IPS DF 6.9 (cell line): ENCODE measurements around the gene MAGEH1.
"Not testable (repeated sequence)": the region's sequence is repeated elsewhere in the genome, so short reads cannot be mapped to it uniquely, and the experiment has no call there.

ENCODE experiments used
- DNase-seq: peaks from one replicate; pipeline ENCODE4 v3.0.0-alpha.2; 2013; ENCODE audit warnings: low read depth, low spot score
- H3K27ac ChIP-seq: one replicate; pipeline ENCODE4 v1.5.1; 2013; ENCODE audit warnings: low read length, control low read depth
- H3K27me3 ChIP-seq: 2 replicates; pipeline ENCODE4 v1.6.1; 2013; ENCODE audit warnings: mild to moderate bottlenecking, low read length; ENCODE audit not compliant: control insufficient read depth, insufficient read depth
- H3K36me3 ChIP-seq: 2 replicates; pipeline ENCODE4 v1.6.1; 2013; ENCODE audit warnings: low read length; ENCODE audit not compliant: control insufficient read depth, insufficient read depth
- H3K4me1 ChIP-seq: 2 replicates; pipeline ENCODE4 v1.6.1; 2013; ENCODE audit warnings: low read length; ENCODE audit not compliant: control insufficient read depth, insufficient read depth
- H3K4me3 ChIP-seq: 2 replicates; pipeline ENCODE4 v1.5.1; 2013; ENCODE audit warnings: mild to moderate bottlenecking, low read length
- H3K9me3 ChIP-seq: 2 replicates; pipeline ENCODE4 v1.6.1; 2013; ENCODE audit warnings: low read length, inconsistent platforms; ENCODE audit not compliant: control insufficient read depth, insufficient read depth
- WGBS: extraction: QIAGEN DNeasy Blood & Tissue Kit; methylation state at CpG from one replicate; pipeline ENCODE4 v1.1.7; 2013; ENCODE audit warnings: mixed read lengths, missing lambda C conversion rate; ENCODE audit not compliant: insufficient read length, insufficient coverage; 5-methylcytosine and 5-hydroxymethylcytosine counted together

Gene MAGEH1

DNA sequence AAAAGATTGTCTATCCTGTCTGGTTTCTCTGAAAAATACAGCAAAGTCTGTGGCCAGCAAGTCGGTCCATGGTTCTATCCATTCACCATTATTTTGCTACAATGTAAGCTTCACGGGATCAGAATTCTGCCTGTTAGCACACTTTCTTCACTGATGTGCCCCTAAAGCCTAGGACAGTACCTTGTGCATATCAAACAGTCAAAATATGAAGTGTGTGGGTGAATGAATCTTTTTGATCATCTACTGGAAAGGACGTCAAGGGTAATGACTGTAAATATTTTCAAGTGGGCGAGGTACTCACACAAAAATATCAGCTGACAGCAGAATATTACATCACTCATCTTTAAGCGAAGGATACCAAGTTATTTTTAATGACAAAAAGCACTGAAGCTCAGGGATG, 13.2 kb downstream of the MAGEH1 start:
- no CpG with 5 or more reads among the region's 5 CpGs for WGBS
- not testable (repeated sequence) for H3K9me3 ChIP-seq

DNA sequence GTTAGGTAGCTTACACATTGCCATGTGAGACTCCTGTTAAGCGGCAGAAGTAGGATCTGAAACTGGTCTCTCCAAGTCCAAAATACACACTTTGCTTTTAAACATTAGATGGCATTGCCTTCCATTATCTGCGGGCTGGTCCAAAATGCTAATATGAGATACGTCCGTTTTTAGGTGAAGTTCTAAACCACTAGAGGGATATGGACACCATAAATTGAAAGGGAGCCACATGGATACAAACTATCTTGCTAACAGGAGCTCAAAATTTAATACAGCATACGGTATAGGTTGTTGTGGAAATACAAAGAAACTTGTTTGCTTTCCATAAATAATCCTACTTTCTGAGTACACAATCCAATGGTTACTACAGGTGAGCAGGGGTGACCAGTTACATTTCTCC, 13.9 kb downstream of the MAGEH1 start:
- H3K4me3 ChIP-seq, DNase-seq, H3K4me1 ChIP-seq, H3K27me3 ChIP-seq, H3K9me3 ChIP-seq, H3K36me3 ChIP-seq, H3K27ac ChIP-seq: not testable (repeated sequence)
- no CpG with 5 or more reads among the region's 5 CpGs for WGBS

More for the DNA sequence above, 13.2 kb downstream of the MAGEH1 start:
- not testable (repeated sequence) for H3K27ac ChIP-seq, DNase-seq, H3K4me1 ChIP-seq, H3K27me3 ChIP-seq, H3K36me3 ChIP-seq, H3K4me3 ChIP-seq

DNA sequence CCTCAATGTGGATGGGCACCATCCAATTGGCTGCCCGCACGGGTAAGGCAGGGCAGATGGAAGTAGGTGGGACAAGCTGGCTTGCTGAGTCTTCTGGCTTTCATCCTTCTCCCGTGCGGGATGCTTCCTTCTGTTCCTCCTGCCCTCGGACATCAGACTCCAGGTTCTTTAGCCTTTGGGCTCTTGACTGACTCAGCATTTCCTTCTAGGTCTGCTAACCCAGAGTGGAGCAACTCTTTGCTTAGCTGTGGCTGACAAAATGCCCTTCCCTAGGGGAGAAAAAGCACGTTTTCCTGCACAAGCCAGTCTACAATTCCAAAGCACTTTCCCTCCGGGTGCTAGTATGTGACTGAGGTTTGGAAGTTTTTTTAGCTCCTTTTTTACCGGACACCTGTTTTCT, 28.0 kb downstream of the MAGEH1 start:
- H3K9me3 ChIP-seq, DNase-seq, H3K36me3 ChIP-seq, H3K4me1 ChIP-seq, H3K27ac ChIP-seq, H3K27me3 ChIP-seq, H3K4me3 ChIP-seq: not testable (repeated sequence)
- no CpG with 5 or more reads among the region's 8 CpGs for WGBS

DNA sequence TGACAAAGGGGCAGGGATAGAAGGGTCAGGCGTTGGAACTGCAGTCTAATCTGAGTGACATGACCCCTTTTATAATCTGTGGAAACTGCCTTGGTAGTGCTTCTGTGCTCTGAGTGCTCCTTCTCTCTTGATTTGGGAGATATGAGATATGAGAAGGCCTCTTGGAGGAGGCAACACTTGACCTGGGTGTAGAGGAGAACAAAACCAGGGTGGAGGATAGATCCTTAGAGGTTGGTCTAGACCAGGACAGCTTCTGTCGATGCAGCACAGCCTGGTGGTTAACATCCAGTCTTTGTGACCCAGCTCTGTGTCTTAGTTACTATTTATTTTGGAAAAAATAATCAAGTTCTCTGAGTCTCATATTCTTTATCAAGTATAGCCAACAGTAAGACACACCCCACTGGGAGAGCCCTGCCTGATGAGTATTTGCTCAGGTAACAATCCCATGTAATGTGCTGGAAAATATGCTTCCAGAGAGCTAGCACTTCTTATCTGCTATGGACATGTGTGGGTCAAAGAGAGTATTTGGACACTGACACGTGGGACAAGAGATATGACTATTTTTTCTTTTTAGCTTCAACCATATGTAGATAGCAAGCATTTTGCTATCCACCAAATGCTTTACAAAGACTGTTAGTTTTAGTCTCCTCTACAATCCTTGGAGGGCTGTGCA, 28.6 kb downstream of the MAGEH1 start:
- H3K27me3 ChIP-seq, result no peaks in the 10 kb centered on the region
- DNase-seq, result no peak
- H3K36me3 ChIP-seq, result no peaks in the 10 kb centered on the region
- no peaks in the 10 kb centered on the region for H3K9me3 ChIP-seq
- no peaks in the 10 kb centered on the region for H3K4me1 ChIP-seq
- no peak overlapping the region for H3K27ac ChIP-seq
- no peak overlapping the region for H3K4me3 ChIP-seq
- no CpG with 5 or more reads among the region's 3 CpGs for WGBS

DNA sequence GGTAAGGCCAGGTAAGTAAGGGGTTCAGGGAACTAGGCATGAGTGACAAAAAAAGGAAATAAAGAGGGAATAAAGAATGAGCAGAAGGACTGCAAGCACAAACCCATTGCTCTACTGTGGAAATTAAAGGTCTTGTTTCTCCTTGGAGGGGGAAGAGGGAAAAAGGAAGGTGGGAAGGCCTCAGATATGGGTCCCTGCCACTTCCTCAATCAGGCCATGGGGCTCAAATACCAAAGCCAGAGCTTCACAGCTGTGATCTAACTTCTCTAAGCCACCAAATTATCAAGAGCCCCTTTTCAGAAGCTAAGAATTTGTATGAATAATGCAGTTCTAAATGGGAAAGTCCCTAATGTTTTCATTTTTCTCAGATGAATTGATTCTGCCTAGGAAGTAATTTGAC, 33.0 kb downstream of the MAGEH1 start:
- Histone ChIP-seq H3K27me3 (no peaks in the 10 kb centered on the region), H3K4me1 (no peaks in the 10 kb centered on the region), H3K36me3 (no peaks in the 10 kb centered on the region), H3K4me3 (no peak overlapping the region), H3K9me3 (no peaks in the 10 kb centered on the region), H3K27ac (no peak overlapping the region)
- DNase-seq, result no peak

DNA sequence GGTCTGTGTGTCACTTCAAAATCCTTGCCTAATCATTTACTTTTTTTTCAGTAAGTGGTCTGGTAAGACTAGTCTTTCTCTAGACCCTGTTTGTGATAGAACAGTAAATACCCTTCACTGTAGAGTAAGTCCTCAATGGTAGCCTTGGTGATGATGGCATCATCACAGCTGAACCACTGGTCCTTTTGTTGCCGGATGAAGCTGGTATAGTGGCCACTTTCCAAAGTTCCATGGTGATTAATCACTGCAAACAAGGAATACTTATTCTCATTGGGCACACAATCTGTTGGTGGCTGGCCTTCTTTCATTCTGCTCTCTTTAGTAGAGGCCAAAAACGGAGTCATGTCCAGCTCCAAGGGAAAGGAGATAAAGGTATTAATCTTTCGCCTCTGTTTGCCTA, 34.8 kb downstream of the MAGEH1 start:
- H3K27ac ChIP-seq, result no peak overlapping the region
- DNase-seq, result no peak
- H3K4me3 ChIP-seq, result no peak overlapping the region
- H3K27me3 ChIP-seq, result no peaks in the 10 kb centered on the region
- no peaks in the 10 kb centered on the region for H3K36me3 ChIP-seq
- H3K9me3 ChIP-seq, result no peaks in the 10 kb centered on the region
- no CpG with 5 or more reads among the region's 3 CpGs for WGBS
- no peaks in the 10 kb centered on the region for H3K4me1 ChIP-seq

DNA sequence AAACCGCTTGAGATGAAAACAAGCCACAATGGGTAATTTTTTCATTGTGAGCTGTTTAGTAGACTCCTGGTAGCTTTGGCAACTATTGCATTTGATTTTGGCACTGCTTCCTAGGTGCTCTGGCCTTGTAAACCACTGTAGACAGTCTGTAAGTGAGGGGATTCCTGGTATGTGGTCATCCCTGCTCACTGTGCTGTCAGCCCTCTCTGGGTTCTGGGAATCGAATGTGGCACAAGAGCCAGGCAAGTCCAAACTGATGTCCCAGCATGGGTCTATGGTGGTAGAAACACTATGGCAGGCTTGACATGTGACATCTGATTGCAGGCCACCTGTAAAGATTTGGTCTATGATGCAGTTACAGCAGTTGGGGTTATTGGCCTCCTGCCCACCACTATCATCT, 35.2 kb downstream of the MAGEH1 start:
- Histone ChIP-seq H3K27ac (no peak overlapping the region), H3K4me1 (no peaks in the 10 kb centered on the region), H3K4me3 (no peak overlapping the region), H3K36me3 (no peaks in the 10 kb centered on the region), H3K9me3 (no peaks in the 10 kb centered on the region), H3K27me3 (no peaks in the 10 kb centered on the region)
- no CpG with 5 or more reads among the region's 2 CpGs for WGBS
- no peak for DNase-seq

DNA sequence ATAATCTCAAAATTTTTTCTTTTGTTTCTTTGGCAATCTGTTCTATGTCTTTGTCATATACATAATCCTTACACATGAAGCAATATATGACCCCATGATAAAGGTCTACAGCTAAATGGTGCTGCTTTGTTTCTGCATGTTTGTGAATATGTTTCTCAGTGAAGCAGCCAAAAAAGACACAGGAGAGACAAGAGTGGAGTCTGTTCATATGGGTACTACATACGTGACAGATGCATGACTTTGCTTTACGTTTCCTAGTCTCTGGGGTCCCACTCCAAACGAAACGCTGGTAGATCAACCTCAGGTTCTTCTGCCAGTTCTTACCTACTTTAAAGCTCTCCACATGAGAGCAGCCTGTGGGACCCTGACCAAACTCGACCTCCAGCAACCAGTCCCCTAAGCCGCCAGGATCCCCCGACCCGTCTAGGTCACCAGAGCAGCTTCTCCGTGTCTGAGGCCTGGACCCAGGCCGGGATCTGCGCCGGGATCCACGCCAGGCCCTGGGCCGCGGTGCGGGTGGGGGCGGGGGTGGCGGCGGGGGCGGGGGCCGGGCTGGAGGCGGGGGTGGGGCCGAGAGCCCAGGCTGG, 36.2 kb downstream of the MAGEH1 start:
- no peaks in the 10 kb centered on the region for H3K27me3 ChIP-seq
- no peak for DNase-seq
- H3K27ac ChIP-seq, result no peak overlapping the region
- H3K36me3 ChIP-seq, result no peaks in the 10 kb centered on the region
- no peaks in the 10 kb centered on the region for H3K4me1 ChIP-seq
- no CpG with 5 or more reads among the region's 23 CpGs for WGBS
- H3K9me3 ChIP-seq, result no peaks in the 10 kb centered on the region
- peak overlapping the region; percentile 44; the same call in 1 of the 2 replicates for H3K4me3 ChIP-seq

DNA sequence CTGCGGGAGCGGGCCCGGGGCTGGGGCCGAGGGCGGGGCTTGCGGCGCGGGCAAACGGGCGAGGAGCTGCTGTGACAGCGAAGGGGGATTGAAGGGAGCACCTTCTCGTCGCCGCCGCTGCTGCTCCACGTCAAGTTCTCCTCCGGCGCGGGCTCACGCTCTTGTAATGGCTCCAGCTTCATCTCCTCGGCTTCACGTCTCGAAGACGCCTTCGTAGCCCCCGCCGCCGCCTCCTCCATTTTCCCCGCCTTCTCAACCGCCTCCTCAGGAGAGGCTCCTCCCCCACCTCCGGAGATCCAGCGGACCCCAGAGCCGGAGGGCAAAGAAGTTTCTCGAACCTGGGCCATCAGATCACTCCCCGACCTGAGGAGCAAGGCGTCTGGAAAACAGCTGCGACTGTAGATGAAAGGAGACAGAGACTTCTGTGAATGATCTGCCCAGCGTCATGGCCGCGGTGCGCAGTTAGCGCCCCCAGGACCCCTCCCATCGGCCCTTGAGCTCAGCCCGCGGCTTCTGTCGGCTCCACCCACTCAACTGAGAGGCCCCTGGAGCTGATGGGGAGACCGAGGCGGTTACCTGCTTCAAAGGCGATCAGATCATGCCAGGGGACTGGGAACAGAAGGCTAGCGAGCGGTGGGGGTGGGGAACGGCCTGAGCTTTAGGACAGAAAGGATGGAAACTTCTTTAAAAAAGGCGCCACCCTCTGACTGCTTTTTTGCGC, 36.8 kb downstream of the MAGEH1 start:
- no peak for DNase-seq
- Histone ChIP-seq H3K36me3 (no peaks in the 10 kb centered on the region), H3K4me1 (no peaks in the 10 kb centered on the region), H3K9me3 (no peaks in the 10 kb centered on the region), H3K4me3 (peak overlapping the region; percentile 71; the same call in 1 of the 2 replicates), H3K27me3 (no peaks in the 10 kb centered on the region), H3K27ac (no peak overlapping the region)
- WGBS, result no CpG with 5 or more reads among the region's 54 CpGs

DNA sequence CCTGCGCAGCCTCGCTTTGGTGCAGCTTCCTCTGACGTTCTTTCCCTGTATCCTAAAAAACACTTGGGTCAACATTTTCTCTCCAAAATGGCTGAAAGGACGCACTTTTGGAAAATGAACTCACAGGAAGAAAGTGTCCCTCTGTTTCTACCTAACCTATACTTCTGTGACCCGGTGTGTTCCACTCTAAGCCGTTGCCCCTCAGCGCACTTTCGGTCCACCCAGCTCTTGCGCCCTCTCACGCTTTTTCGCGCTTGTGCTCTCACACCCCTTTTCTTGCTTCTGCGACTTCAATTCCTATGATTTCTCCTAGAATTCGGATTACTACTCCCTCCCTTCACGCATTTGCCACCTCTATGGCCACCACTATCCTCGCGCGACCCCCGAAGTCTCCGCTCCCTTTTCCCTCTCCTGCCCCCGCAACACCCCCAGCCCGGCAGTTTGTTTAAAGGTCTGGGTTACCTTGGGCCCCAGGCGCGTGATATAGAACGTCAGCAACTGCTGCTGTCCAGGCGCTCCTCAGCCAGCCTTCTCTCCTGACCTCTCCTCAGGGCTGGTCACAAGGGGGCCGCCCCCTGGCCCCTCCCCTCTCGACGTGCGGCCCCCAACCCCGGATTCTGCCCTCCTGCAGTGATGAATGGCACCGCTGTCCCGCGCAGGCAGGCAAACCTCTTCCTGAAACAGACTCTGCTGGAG, 37.5 kb downstream of the MAGEH1 start, which contains the start of gene USP51:
Gene USP51, minus strand, starts transcription at position 535 of the 696 bp plus-strand sequence. CDS start 909 bp downstream, outside the sequence.
- no peak for DNase-seq

More for the DNA sequence above, 37.5 kb downstream of the MAGEH1 start, which contains the start of gene USP51:
- H3K27me3 ChIP-seq, result no peaks in the 10 kb centered on the region
- H3K4me1 ChIP-seq, result no peaks in the 10 kb centered on the region
- H3K36me3 ChIP-seq, result no peaks in the 10 kb centered on the region
- no peak within 1 kb of the TSS for H3K27ac ChIP-seq
- H3K4me3 ChIP-seq, result peak within 1 kb of the TSS; percentile 71; the same call in 1 of the 2 replicates
- no CpG with 5 or more reads among the region's 34 CpGs for WGBS
- no peaks in the 10 kb centered on the region for H3K9me3 ChIP-seq
